Smooth muscle cell (in vitro differentiated cells): ENCODE results near the gene TSHZ1. TPM values are rescaled to one million over a fixed set of nuclear protein-coding genes. Genes with fewer than 3 reads are reported as not detected.

Experiments used
- DNase-seq: peaks from one replicate; lab custom pipeline; 2025; ENCODE audit not compliant: unreplicated experiment; lab: John Stamatoyannopoulos, UW
- H2AFZ ChIP-seq: fragments of 200-600 bp; sonication (generic); 2 replicates; pipeline ENCODE4 v1.6.0; 2016; ENCODE audit warnings: antibody characterized with exemption, low read depth, mild to moderate bottlenecking
- H3F3A ChIP-seq: fragments of 200-600 bp; sonication (generic); 2 replicates; pipeline ENCODE4 v1.6.0; 2017; ENCODE audit warnings: antibody characterized with exemption, low read depth
- H3K27ac ChIP-seq: fragments of 200-600 bp; sonication (generic); 2 replicates; pipeline ENCODE4 v1.5.1; 2016; ENCODE audit warnings: low read depth, mild to moderate bottlenecking
- H3K27me3 ChIP-seq: fragments of 200-600 bp; sonication (generic); 2 replicates; pipeline ENCODE4 v1.6.1; 2016; ENCODE audit warnings: low read depth, mild to moderate bottlenecking
- H3K36me3 ChIP-seq: fragments of 200-600 bp; sonication (generic); 2 replicates; pipeline ENCODE4 v1.5.1; 2016; ENCODE audit warnings: low read depth
- H3K4me1 ChIP-seq: fragments of 200-600 bp; sonication (generic); 2 replicates; pipeline ENCODE4 v1.5.1; 2016; ENCODE audit warnings: low read depth
- H3K4me2 ChIP-seq: fragments of 200-600 bp; sonication (generic); 2 replicates; pipeline ENCODE4 v1.6.0; 2016; ENCODE audit warnings: mild to moderate bottlenecking
- H3K4me3 ChIP-seq: fragments of 200-600 bp; sonication (generic); 2 replicates; pipeline ENCODE4 v1.5.1; 2016; ENCODE audit warnings: mild to moderate bottlenecking
- H3K79me2 ChIP-seq: fragments of 200-600 bp; sonication (generic); 2 replicates; pipeline ENCODE4 v1.6.0; 2016; ENCODE audit warnings: low read depth, mild to moderate bottlenecking
- H3K9ac ChIP-seq: fragments of 200-600 bp; sonication (generic); 2 replicates; pipeline ENCODE4 v1.6.0; 2016; ENCODE audit warnings: low read depth
- H3K9me3 ChIP-seq: fragments of 200-600 bp; sonication (generic); replicated peaks from 2 replicates; pipeline ENCODE4 v1.5.1; 2016; ENCODE audit warnings: low read depth
- H4K20me1 ChIP-seq: fragments of 200-600 bp; sonication (generic); 2 replicates; pipeline ENCODE4 v1.6.0; 2016; ENCODE audit warnings: low read depth
- WGBS: methylation state at CpG from one replicate; pipeline ENCODE4 v1.1.7; 2016; ENCODE audit warnings: low lambda C conversion rate; 5-methylcytosine and 5-hydroxymethylcytosine counted together
- polyA plus RNA-seq: library from polyadenylated mRNA; unstranded; fragments of >200 nt; fragmentation: Nextera tagmentation; extraction: Ambion mirVana; gene quantifications from 2 replicates; pipeline ENCODE4 v1.2.1, GENCODE V29; 2016
- total RNA-seq: library from RNA; depleted of rRNA; stranded (reverse); fragments of >200 nt; gene quantifications from 2 replicates; pipeline ENCODE4 v1.2.3, GENCODE V29; 2014
- TF ChIP-seq, protein P1 (sequence below): fragments of 200-600 bp; sonication (generic); IDR thresholded peaks from 2 replicates; pipeline ENCODE4 v1.5.1; 2017; ENCODE audit warnings: borderline replicate concordance, mild to moderate bottlenecking, antibody characterized with exemption; ENCODE audit not compliant: insufficient read depth, poor library complexity, severe bottlenecking

The TSHZ1 gene
- total and polyA plus RNA-seq, 2 experiments from 2014 or later = 21.3 to 26.1 TPM

DNA sequence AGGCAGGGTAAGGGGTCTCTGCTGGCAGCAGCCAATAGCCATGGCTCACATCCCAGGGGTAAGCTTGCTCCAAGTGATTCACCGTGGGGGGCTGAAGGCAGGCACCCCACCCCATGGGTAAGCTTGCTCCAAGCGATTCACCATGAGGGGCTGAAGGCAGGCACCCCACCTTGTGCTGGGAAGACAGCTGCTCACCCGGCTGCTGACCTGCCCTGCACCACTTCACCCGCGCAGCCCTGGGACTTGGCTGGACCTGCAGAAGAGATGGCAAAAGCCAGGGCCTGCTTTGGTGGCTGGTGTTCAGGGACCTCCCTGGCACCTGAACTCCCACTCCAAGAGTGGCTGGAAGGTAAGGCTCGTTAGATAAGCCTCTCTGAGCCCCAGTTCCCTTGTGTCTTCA, 20.9 kb upstream of the TSHZ1 start:
- TF ChIP-seq, protein P1, sequence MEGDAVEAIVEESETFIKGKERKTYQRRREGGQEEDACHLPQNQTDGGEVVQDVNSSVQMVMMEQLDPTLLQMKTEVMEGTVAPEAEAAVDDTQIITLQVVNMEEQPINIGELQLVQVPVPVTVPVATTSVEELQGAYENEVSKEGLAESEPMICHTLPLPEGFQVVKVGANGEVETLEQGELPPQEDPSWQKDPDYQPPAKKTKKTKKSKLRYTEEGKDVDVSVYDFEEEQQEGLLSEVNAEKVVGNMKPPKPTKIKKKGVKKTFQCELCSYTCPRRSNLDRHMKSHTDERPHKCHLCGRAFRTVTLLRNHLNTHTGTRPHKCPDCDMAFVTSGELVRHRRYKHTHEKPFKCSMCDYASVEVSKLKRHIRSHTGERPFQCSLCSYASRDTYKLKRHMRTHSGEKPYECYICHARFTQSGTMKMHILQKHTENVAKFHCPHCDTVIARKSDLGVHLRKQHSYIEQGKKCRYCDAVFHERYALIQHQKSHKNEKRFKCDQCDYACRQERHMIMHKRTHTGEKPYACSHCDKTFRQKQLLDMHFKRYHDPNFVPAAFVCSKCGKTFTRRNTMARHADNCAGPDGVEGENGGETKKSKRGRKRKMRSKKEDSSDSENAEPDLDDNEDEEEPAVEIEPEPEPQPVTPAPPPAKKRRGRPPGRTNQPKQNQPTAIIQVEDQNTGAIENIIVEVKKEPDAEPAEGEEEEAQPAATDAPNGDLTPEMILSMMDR = no peak
- H3K4me2 ChIP-seq = no peak overlapping the region

GRCh38 chr18:75192899-75193298, 17.7 kb upstream of the TSHZ1 start:
- DNase-seq = no peak
- H3K4me2 ChIP-seq = no peak overlapping the region
- no peaks in the 10 kb centered on the region for H3K27me3 ChIP-seq
- H3F3A ChIP-seq = no peaks in the 10 kb centered on the region
- TF ChIP-seq, protein P1 = no peak
- H4K20me1 ChIP-seq = peaks cover 12% of the 10 kb centered on the region
- no peaks in the 10 kb centered on the region for H3K4me1 ChIP-seq
- H3K9me3 ChIP-seq = no peaks in the 10 kb centered on the region
- no peak overlapping the region for H3K9ac ChIP-seq
- H3K36me3 ChIP-seq = no peaks in the 10 kb centered on the region
- no peaks in the 10 kb centered on the region for H3K79me2 ChIP-seq
- no peak overlapping the region for H2AFZ ChIP-seq
- 87% methylated on average over 7 of the region's 7 CpGs for WGBS
- H3K4me3 ChIP-seq = no peak overlapping the region
- H3K27ac ChIP-seq = no peak overlapping the region

More for the DNA sequence above, 20.9 kb upstream of the TSHZ1 start:
- no peaks in the 10 kb centered on the region for H3K9me3 ChIP-seq
- H2AFZ ChIP-seq = no peak overlapping the region
- WGBS = 94% methylated on average over 6 of the region's 6 CpGs
- no peaks in the 10 kb centered on the region for H3F3A ChIP-seq
- no peaks in the 10 kb centered on the region for H3K36me3 ChIP-seq
- no peaks in the 10 kb centered on the region for H3K4me1 ChIP-seq
- no peak overlapping the region for H3K9ac ChIP-seq
- no peak for DNase-seq
- H3K4me3 ChIP-seq = no peak overlapping the region
- no peaks in the 10 kb centered on the region for H3K79me2 ChIP-seq
- H3K27ac ChIP-seq = no peak overlapping the region
- no peaks in the 10 kb centered on the region for H4K20me1 ChIP-seq
- H3K27me3 ChIP-seq = no peaks in the 10 kb centered on the region

DNA sequence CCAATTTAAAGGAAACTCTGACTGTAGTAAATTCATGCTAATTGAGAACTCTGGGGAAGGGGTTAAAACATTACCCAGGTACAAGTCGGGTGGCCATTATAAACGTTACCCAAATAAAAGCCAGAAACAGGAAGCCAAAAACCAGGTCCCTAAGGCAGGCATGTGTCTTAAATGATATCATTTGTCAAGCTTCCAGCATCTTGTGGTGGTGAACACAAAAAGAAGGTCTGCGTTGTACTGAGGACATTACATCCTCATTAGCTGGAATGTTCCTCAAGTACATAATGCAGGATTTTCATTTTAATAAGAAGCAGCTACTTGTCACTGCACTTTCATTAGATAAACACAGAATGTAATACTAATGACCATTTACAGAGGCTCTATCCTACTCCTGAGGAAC, 12.6 kb upstream of the TSHZ1 start:
- no peaks in the 10 kb centered on the region for H3K9me3 ChIP-seq
- no peaks in the 10 kb centered on the region for H3K36me3 ChIP-seq
- H2AFZ ChIP-seq = no peak overlapping the region
- H3K9ac ChIP-seq = no peak overlapping the region
- no peak for DNase-seq
- no peaks in the 10 kb centered on the region for H3K4me1 ChIP-seq
- peaks cover 47% of the 10 kb centered on the region for H3K79me2 ChIP-seq
- no peak overlapping the region for H3K4me3 ChIP-seq
- H3K27ac ChIP-seq = no peak overlapping the region
- TF ChIP-seq, protein P1 = no peak
- no peaks in the 10 kb centered on the region for H3F3A ChIP-seq
- peaks cover 59% of the 10 kb centered on the region for H4K20me1 ChIP-seq
- no peaks in the 10 kb centered on the region for H3K27me3 ChIP-seq
- WGBS = 52% methylated on average over 3 of the region's 3 CpGs
- H3K4me2 ChIP-seq = no peak overlapping the region

- H3K4me1 ChIP-seq = no peaks in the 10 kb centered on the region
- H3K9ac ChIP-seq = no peak overlapping the region
- no peak overlapping the region for H3K27ac ChIP-seq
- H3K9me3 ChIP-seq = no peaks in the 10 kb centered on the region
- no peaks in the 10 kb centered on the region for H3K27me3 ChIP-seq
- DNase-seq = no peak
- no peak overlapping the region for H3K4me2 ChIP-seq
- 89% methylated on average over 4 of the region's 4 CpGs for WGBS
- TF ChIP-seq, protein P1 = no peak
- peaks cover 72% of the 10 kb centered on the region for H4K20me1 ChIP-seq
- no peak overlapping the region for H3K4me3 ChIP-seq
- H2AFZ ChIP-seq = no peak overlapping the region
- peaks cover 60% of the 10 kb centered on the region for H3K79me2 ChIP-seq
- H3K36me3 ChIP-seq = no peaks in the 10 kb centered on the region
- no peaks in the 10 kb centered on the region for H3F3A ChIP-seq
These were observed 11.3 kb upstream of the TSHZ1 start for GRCh38 chr18:75199327-75199726.
